ENCODE data around the gene RADIL. TPM values are rescaled to one million over a fixed set of nuclear protein-coding genes. Genes with fewer than 3 reads are reported as not detected.

Gene RADIL
- total RNA-seq, 1 experiment from 2014 or later = 5.0 TPM

DNA sequence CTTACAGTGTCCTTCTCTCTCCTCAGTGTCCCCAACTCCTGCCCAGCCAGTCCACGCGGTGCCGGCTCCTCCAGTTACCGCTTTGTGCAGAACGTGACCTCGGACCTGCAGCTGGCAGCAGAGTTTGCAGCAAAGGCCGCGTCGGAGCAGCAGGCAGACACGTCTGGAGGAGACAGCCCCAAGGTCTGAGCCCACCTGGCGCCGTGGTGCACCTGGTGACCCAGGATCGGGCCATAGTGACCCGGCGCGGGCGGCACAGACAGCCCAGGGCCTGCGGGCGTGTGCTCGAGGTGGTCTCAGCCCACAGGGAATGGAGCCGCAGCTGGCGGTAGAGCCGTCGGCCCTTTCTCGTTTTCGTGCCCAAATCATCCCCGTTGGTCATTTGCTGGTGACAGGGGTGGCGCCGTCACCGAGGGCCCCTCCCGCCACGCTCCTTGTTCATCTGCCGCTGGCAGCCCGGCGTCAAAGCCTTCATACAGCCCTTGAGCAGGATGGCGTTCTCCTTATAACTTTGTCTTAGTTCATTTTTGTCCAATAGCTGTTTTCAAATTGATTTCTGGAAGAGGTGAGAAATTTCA lies 129.0 kb downstream of the RADIL start:
- peaks cover 37% of the 10 kb centered on the region for H3K36me3 ChIP-seq (ENCODE audit: insufficient read depth, low read length, poor library complexity, severe bottlenecking)

DNA sequence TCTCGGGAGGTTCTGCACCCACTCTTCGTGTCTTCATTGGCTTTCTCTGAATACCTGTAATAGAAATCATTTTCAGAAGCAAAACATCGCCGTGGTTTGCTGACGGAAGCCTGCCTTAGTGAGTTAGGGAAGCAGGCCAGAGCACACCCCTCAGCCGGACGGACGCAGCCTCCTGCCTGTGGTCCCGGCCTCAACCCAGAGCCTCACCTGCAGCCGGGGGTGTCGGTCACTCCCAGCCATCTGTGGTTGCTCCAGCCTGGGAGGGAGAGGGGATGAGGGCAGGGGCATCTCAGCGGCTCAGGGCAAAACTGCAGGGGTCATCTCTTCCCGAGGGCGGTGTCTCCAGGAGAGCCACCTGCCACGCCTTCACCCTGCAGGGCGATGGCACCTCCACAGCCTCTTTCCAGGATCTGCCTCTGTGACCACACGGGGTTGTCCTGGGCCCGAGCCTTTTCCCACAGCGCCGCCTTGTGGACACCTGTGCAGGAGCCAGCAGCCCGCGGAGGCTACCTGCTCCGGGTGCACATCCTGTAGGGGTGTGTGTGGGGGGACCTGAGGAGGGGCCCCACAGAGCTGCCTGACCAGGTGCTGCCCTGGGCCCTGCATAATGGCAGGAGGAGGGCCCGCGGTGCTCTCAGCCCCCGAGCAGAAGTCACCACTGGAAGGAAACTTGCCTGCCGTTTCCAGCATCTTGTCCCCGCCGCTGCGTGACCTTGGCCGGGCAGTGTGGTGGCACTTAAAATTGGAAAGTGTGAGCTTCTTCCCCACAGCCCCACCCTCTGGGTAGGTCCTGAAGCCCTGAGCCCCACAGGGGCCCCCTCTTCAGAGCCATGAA lies 129.7 kb downstream of the RADIL start:
- intact Hi-C loops (cut with micrococcal nuclease; ENCODE audit: unreplicated experiment) = loop anchor here (1.0 kb wide), 1 partner anchor 143 kb away; no protein-coding TSS in a partner anchor
- Histone ChIP-seq H3K27me3 (replicated peaks; ENCODE audit: insufficient read depth, low read depth, low read length, poor library complexity) (no peaks in the 10 kb centered on the region), H3K36me3 (ENCODE audit: insufficient read depth, low read length, poor library complexity, severe bottlenecking) (peaks cover 37% of the 10 kb centered on the region), H3K4me3 (ENCODE audit: low read depth, low read length, poor library complexity, severe bottlenecking) (no peak overlapping the region), H3K4me1 (ENCODE audit: insufficient read depth, low read length, poor library complexity, severe bottlenecking) (no peaks in the 10 kb centered on the region), H3K9me3 (ENCODE audit: low read depth, low read length, poor library complexity, severe bottlenecking) (no peaks in the 10 kb centered on the region), H3K27ac (ENCODE audit: low read depth, low read length, poor library complexity, severe bottlenecking) (no peak overlapping the region)
- no TSS peak for BruUV-seq (replicated peaks)
- CTCF ChIA-PET = no interaction called here
- DNase-seq (ENCODE audit: low spot score) = peak; percentile 64
- TF ChIP-seq, protein P1, sequence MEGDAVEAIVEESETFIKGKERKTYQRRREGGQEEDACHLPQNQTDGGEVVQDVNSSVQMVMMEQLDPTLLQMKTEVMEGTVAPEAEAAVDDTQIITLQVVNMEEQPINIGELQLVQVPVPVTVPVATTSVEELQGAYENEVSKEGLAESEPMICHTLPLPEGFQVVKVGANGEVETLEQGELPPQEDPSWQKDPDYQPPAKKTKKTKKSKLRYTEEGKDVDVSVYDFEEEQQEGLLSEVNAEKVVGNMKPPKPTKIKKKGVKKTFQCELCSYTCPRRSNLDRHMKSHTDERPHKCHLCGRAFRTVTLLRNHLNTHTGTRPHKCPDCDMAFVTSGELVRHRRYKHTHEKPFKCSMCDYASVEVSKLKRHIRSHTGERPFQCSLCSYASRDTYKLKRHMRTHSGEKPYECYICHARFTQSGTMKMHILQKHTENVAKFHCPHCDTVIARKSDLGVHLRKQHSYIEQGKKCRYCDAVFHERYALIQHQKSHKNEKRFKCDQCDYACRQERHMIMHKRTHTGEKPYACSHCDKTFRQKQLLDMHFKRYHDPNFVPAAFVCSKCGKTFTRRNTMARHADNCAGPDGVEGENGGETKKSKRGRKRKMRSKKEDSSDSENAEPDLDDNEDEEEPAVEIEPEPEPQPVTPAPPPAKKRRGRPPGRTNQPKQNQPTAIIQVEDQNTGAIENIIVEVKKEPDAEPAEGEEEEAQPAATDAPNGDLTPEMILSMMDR (conservative IDR thresholded peaks at IDR 0.05; ENCODE audit: low read depth, low read length) = peak; percentile 93
- no peak for TF ChIP-seq EZH2 (IDR thresholded peaks at IDR 0.05; ENCODE audit: borderline replicate concordance, low read depth, low read length, poor library complexity, severe bottlenecking)
- POLR2A ChIA-PET (ENCODE audit: low non-redundant PET) = no interaction called here

More for the DNA sequence above, 129.0 kb downstream of the RADIL start:
- no TSS peak for BruUV-seq (replicated peaks)
- no peak for DNase-seq (ENCODE audit: low spot score)
- TF ChIP-seq, protein P1 (conservative IDR thresholded peaks at IDR 0.05; ENCODE audit: low read depth, low read length) = no peak
- TF ChIP-seq EZH2 (IDR thresholded peaks at IDR 0.05; ENCODE audit: borderline replicate concordance, low read depth, low read length, poor library complexity, severe bottlenecking) = no peak
- intact Hi-C loops (cut with micrococcal nuclease; ENCODE audit: unreplicated experiment) = loop anchor here (1.0 kb wide), 1 partner anchor 143 kb away; no protein-coding TSS in a partner anchor
- Histone ChIP-seq H3K9me3 (ENCODE audit: low read depth, low read length, poor library complexity, severe bottlenecking) (no peaks in the 10 kb centered on the region), H3K27ac (ENCODE audit: low read depth, low read length, poor library complexity, severe bottlenecking) (no peak overlapping the region), H3K4me3 (ENCODE audit: low read depth, low read length, poor library complexity, severe bottlenecking) (no peak overlapping the region), H3K27me3 (replicated peaks; ENCODE audit: insufficient read depth, low read depth, low read length, poor library complexity) (no peaks in the 10 kb centered on the region), H3K4me1 (ENCODE audit: insufficient read depth, low read length, poor library complexity, severe bottlenecking) (no peaks in the 10 kb centered on the region)
- CTCF ChIA-PET = no interaction called here
- POLR2A ChIA-PET (ENCODE audit: low non-redundant PET) = no interaction called here

DNA sequence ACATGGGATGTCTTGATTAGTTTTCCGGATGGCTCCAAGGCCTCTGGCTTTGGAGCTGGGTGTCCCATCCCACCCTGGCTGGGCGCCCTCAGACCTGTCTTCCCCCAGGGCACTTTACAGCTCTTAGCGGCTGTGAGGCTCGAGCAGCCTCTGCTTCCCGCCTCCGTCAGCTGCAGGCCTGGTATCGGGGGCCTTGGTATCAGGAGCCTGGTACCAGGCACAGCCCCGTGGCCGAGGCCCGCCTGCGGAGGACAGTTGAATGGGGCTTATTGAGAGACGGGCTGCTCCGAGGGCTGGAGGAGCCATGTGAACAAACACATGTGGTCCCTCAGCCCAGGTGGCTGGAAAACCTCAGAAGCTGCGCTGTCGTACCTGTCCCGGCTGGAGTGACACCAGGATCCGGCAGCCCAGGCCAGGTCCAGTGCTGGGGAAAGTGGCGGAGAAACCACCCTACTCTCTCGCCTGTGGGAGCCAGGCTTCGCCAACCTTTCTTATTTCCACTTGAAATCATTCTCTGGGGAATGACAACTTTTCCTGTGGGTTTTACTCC lies 132.0 kb downstream of the RADIL start:
- no peak for TF ChIP-seq EZH2 (IDR thresholded peaks at IDR 0.05; ENCODE audit: borderline replicate concordance, low read depth, low read length, poor library complexity, severe bottlenecking)
- TF ChIP-seq, protein P1 (conservative IDR thresholded peaks at IDR 0.05; ENCODE audit: low read depth, low read length) = no peak
- POLR2A ChIA-PET (ENCODE audit: low non-redundant PET) = interaction anchor here (0.7 kb wide), 1 partner anchor 66 kb away, joined by 26 read pairs; no protein-coding TSS in a partner anchor
- intact Hi-C loops (cut with micrococcal nuclease; ENCODE audit: unreplicated experiment) = no loop called here
- H3K36me3 ChIP-seq (ENCODE audit: insufficient read depth, low read length, poor library complexity, severe bottlenecking) = peaks cover 37% of the 10 kb centered on the region
- H3K4me3 ChIP-seq (ENCODE audit: low read depth, low read length, poor library complexity, severe bottlenecking) = no peak overlapping the region
- no peak overlapping the region for H3K27ac ChIP-seq (ENCODE audit: low read depth, low read length, poor library complexity, severe bottlenecking)
- no peaks in the 10 kb centered on the region for H3K27me3 ChIP-seq (replicated peaks; ENCODE audit: insufficient read depth, low read depth, low read length, poor library complexity)
- CTCF ChIA-PET = no interaction called here
- BruUV-seq (replicated peaks) = no TSS peak
- H3K4me1 ChIP-seq (ENCODE audit: insufficient read depth, low read length, poor library complexity, severe bottlenecking) = no peaks in the 10 kb centered on the region
- no peaks in the 10 kb centered on the region for H3K9me3 ChIP-seq (ENCODE audit: low read depth, low read length, poor library complexity, severe bottlenecking)
- DNase-seq (ENCODE audit: low spot score) = no peak
